Cerebellar cortex (tissue), 1 donor: ENCODE data around the gene SIPA1.

Experiments
- DNase-seq: peaks from one replicate; pipeline ENCODE4 v3.0.0-alpha.2; 2015; ENCODE audit warnings: low spot score

The SIPA1 gene

DNA sequence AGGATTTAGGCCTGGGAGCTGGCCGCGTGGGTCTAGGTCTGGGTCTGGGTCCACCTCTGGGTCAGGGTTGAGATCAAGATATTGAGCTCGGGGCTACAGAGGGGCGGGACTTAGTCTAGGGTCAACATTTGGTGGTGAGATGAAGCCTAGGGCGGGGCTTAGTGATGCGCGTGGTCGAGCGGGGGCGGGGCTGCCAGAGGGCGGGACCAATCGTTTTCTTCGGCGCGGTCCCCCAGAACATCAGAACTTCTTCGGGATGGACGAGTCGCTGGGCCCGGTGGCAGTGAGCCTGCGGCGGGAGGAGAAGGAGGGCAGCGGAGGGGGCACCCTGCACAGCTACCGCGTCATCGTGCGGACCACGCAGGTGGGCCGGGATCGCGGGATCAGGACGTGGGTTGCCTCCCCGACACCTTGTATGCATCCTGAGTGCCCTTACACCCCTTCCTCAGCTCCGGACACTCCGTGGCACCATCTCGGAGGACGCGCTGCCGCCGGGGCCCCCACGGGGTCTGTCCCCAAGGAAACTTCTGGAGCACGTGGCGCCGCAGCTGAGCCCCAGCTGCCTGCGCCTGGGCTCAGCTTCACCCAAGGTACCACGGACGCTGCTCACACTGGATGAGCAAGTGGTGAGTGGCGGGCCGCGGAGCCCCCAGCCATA lies 4.2 kb downstream of the SIPA1 start:
- no peak for DNase-seq

DNA sequence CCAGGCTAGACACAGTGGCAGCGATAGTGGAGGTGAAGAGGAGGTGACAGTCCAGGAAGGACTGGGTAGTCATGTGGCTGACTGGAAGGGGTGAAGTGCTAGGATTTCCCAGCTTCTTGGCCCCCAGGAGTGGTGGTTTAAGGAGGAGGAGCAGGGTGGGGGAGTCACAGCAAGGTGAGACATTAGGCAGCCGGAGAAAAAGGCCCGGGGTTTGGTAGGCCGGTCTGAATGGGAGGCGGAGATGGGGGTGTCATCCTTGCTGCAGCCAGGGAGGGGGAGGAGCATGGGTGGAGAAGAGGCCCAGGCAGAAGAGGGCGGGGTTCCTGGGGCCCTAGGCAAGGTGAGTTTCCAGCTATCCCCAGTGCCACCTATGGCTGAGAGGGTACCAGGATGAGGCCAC lies 6.1 kb downstream of the SIPA1 start:
- no peak for DNase-seq

DNA sequence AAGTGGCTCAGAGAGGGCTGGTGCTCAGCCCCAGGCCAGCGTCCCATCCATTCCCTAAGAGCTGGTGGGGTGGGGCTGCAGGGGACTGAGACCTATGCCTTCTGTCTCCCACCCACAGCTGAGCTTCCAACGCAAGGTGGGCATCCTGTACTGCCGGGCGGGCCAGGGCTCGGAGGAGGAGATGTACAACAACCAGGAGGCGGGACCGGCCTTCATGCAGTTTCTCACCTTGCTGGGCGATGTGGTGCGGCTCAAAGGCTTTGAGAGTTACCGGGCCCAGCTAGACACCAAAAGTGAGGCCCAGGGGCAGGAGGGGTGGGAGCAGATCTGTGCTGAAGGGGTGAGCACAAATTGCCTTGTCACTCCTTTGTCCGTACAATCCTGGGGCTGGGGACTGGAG lies 6.9 kb downstream of the SIPA1 start:
- no peak for DNase-seq

DNA sequence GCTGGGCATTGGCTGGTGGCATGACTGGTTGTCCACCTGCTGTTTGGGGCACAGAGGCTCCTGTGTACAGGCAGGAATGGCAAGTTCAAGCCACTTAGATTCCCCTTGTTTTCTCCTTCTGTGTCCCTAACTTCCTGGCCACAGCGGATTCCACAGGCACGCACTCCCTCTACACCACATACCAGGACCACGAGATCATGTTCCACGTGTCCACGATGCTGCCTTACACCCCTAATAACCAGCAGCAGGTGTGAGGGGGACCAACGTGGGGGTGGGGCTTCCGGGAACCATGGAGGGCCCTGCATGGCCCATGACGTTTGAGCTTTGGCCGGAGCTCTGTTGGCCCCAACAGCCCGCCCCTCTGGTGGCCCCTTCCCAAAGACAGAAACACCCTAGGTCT lies 7.8 kb downstream of the SIPA1 start:
- no peak for DNase-seq

DNA sequence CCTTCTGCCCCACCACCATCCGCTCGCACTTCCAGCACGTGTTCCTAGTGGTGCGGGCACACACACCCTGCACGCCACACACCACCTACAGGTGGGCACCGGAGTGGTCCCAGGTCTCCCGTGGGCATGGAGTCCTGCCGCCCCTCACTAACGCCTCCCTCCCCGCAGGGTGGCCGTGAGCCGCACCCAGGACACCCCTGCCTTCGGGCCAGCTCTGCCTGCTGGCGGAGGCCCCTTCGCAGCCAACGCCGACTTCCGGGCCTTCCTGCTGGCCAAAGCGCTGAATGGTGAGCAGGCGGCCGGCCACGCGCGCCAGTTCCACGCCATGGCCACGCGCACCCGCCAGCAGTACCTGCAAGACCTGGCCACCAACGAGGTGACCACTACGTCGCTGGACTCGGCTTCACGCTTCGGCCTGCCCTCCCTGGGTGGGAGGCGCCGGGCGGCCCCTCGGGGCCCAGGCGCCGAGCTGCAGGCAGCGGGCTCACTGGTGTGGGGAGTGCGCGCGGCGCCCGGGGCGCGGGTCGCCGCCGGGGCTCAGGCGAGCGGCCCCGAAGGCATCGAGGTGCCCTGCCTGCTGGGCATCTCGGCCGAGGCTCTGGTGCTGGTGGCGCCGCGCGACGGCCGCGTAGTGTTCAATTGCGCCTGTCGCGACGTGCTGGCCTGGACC lies 8.5 kb downstream of the SIPA1 start:
- no peak for DNase-seq

DNA sequence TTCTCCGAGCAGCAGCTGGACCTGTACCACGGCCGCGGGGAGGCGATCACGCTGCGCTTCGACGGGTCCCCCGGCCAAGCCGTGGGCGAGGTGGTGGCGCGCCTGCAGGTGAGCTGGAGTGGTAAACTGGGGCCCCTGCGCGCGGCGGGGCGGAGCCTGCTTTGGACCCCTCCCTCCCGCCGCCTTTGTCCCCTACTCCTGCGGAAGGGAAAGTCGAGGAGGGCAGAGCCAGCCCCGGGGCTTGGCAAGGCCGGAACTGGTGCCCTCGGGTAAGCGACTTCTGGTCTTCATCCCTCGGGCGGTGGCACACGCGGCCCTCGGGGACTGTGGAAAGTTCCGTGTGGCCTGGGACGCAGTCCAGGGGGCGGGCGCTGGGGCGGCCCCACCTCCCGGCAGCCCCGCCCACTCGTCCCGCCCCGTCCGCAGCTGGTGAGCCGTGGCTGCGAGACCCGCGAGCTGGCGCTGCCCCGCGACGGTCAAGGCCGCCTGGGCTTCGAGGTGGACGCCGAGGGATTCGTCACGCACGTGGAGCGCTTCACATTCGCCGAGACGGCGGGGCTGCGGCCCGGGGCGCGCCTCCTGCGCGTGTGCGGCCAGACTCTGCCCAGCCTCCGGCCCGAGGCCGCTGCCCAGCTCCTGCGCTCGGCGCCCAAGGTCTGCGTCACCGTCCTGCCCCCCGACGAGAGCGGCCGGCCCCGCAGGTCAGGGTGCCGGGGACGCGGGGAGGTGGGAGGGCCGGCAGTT lies 9.2 kb downstream of the SIPA1 start:
- DNase-seq, result no peak

DNA sequence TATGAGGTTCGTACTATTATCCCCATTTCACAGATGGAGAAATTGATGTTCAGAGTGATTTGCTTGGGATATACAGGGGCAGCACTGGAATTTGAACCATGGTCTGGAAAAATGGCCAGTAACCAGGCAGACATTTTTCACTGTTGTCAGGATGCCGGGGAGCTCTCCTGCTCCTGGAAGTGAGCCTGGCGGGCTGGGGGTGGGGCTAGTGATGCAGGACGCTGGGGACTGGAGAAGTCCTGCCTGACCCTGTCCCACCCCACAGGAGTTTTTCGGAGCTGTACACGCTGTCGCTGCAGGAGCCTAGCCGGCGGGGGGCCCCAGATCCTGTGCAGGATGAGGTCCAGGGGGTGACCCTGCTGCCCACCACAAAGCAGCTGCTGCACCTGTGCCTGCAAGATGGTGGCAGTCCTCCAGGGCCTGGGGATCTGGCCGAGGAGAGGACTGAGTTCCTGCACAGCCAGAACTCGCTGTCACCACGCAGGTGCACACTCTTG lies 11.1 kb downstream of the SIPA1 start:
- DNase-seq, result no peak

DNA sequence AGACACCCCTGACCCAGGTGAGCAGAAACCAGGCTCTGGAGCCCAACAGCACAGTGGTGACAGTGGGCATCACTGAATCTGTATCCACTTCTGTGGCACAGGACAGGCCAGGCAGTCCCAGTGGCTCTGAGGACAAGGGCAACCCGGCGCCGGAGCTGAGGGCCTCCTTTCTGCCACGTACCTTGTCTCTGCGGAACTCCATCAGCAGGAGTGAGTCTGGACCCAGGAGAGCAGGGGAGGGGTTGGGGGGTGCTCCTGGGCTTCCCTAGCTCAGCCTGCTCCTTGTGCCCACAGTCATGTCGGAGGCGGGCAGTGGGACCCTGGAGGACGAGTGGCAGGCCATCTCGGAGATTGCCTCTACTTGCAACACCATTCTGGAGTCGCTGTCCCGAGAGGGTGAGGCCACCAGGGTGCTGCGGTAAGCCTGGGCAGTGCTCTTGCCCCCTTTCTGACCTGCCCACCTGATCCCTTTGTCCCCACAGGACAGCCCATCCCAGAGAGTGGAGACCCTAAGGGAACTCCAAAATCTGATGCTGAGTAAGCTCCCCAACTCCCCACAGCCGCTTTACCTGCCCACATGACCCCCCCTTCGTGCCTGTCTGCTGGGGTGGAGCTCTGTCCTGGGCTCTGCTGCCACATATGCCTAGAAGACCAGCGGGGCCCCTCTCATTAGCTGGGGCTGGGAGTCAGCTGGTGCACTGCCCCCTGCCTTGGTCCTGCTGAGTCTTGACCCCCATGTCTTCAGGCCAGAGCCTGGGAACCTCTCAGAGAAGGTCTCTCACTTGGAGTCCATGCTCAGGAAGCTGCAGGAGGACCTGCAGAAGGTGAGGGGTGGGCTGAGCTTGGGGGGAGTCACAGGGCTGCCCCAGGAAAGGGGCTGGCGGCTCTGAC lies 12.0 kb downstream of the SIPA1 start:
- DNase-seq, result no peak

DNA sequence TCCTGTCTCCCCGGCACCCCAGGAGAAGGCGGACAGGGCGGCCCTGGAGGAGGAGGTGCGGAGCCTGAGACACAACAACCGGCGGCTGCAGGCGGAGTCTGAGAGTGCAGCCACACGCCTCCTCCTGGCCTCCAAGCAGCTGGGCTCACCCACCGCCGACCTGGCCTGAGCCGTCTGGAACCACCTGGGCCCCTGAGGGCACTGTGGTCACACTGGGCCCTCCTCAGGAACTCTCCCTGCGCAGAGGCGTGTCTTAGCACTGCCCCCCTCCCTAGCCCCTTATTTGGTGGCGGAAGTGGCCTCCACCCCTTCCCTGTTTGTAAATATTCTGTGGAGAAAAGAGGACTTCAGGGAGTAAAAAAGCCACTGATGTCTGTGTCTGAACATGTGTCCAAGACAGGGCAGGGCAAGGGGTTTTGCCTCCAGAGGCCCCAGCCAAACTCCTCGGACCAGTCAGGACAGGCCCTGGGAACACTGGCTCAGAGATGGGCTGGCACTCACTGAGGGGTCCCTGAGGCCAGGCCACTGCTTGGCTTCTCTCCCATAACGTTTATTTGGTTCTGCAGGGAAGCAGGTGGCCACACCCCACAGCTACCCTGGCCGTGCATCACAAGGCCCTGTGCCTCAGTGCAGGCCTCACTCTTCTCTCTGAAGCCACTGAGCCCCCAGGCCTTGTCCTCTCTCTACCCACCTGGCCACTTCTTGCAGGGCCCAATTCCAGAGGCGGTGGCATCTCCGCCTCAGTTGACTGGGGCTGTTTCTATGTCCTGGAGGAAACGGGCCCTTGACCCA lies 12.8 kb downstream of the SIPA1 start:
- no peak for DNase-seq

DNA sequence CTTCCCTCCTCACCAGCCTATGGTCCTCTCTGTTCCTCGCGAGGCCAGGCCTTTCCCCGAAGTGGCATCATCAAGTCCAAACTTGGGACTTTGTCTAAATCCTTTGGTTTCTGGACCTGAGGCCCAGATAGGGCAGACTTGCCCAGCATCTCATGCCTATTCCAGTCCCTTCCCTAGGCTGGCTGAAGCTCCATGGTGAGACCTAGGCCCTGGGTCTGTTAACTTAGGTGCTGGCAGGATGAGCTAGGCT lies 13.4 kb downstream of the SIPA1 start:
- no peak for DNase-seq

DNA sequence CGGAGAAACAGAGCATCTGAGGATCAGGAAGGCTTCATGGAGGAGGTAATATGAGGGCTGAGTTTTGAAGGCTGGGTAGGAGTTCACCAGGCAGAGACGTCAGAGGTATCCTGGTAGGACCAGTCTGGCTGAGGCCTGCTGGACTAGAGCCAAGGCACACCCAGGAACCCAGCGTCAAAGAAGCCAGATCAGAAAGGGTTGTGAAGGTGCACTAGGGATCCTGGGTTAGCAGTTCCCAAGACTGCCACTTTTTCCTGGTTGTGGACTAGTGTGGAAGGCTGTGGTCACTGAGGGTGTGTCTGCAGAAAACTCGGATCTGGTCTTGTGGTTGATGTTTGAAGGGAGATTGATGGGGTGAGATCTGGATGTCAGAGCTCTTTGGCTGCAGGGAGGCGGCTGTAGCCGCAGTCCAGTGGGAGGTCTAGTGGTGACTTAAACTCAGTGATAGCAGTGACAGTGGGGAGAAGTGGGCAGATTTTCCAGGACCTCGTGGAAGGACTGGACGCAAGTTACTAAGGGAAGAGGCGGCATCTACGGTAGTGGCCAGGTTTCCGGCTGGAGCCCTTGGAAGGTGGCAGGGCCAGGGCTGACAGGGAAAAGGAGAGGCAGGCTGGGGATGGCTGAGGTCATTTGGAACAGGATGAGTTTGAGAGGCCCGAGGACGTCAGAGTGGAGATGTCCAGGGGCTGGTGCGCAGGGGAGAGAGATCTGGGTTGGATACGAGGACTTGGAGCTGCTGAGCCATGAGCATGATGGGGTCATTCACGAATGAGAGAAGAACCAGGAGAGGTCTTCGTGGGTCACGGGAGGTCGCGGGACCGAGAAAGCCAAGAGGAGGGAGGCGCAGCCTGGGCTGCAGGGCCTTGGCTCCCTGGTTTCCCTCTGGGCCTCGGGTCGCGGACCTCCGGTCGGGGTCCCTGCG lies 13.9 kb downstream of the SIPA1 start:
- no peak for DNase-seq

DNA sequence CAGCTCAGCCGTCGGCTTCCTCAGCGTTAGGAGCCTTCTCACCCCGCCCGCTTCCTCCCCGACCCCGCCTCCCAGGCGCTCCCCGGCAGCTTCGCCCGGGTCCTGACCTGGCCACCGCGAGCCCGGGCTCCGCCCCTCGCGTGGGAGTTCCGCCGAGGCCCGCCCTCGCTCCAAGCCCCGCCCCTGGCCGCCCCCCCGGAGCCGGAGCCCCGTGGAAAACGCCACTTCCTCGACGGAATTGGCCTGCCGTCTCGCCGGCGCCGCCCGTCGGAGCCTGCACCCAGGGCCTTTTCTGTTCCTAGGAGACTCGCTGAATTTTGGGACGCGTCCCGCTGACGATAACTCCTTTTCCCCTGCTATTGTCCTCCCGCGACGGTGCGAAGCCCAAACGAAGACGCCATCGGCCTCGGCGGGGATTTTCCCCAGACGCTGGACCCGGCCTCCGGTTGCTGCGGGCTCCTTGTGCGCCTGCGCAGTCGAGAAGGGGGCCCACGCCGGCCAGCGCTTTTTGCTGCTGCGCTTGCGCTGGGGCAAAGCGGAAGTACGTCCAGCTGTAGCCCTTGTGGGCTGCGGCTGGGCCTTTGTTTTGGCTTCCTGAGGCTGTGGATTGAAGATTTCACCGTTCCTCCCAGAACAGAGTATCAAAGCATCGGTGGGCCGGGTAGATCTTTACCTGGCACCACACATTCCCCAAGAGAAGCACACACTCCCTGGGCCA lies 14.8 kb downstream of the SIPA1 start:
- peak; percentile 70 for DNase-seq

DNA sequence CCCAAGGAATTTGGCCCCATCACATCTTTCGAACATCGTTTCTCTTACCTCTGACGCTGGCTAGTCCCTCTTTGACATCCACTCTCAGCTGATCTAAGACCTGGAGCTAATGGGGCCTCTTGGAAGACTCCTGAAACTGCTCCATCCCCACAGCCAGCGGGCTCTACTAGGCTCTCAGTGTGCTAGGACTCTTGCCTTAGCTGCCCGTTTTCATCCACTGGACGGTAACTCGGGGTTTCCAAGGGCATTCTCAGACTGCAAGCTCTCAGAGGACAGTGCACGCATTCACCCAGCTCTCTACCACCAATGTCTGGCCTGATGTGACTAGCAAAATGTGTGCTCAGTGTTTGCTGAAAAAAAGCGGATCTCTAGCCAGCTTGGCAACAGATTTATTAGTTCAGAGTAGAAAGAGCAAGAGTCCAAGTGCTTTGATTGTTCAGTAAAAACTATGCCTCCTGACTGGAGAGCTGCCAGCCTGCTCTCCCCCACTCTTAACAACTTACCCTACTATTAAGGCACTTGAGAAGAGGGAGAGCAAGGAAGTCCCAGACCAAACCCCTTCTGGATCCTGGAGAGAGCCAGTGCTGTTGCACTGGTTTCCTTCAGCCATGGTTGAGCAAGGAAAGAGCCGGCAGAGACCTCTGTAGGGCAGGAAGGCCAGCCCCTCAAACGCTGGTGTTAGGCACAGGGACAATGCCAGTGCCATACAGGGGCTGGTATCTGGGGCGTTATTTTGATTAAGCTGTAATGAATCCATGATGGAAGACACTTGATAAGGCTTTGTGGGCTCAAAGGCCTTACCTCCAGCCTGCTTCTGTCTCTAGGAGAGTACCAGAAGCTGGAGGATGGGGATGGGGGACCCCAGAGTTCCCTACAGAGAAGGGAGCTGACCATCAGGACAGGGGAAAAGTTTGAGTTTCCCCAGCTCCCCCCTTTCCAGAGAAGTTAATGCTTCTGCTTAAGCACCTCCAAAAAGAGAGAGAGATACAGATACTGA lies 15.6 kb downstream of the SIPA1 start:
- no peak for DNase-seq

DNA sequence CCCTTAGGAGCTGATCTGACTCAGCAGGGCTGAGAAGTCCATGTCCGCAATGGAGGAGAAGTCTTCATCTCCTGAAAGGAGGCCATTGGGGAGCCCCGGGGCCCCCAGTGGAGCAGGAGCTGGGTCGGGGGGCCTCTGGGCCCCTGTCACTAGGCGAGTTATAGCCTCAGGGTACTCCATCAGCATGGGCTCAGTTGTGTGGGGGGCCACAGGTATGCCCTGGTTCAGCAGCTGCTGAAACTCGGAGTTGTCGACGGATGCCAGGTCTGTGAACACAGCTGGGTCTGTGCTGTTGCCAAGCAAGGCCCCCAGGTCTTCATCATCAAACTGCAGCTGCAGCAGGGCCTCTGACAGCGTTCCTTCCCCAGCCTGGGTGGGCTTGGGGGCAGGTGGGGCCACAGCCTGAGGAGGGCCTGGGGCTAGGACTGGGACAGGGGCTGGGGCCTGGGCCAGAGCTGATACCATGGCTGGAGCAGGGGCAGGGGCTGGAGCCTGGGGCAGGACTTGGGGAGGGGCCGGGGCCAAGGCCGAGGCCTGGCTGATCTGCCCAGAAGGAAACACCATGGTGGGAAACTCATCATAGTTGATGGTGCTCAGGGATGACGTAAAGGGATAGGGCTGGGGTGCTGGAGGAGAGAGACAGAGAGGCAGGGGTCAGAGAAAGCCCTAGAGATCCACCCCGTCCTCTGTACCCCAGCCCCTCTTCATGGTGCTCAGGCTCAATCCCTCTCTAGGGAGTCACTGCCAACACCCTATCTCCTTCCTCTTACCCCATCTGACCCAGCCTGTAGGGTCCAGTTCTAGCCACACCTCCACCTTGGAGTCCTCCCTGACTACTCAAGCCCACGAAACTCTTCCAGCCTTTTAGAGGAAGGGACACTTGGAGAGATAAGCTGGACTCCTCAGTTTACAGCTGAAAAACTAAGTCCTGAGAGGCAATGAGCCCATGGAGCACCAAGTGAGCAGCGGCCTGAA lies 16.8 kb downstream of the SIPA1 start:
- DNase-seq, result no peak

DNA sequence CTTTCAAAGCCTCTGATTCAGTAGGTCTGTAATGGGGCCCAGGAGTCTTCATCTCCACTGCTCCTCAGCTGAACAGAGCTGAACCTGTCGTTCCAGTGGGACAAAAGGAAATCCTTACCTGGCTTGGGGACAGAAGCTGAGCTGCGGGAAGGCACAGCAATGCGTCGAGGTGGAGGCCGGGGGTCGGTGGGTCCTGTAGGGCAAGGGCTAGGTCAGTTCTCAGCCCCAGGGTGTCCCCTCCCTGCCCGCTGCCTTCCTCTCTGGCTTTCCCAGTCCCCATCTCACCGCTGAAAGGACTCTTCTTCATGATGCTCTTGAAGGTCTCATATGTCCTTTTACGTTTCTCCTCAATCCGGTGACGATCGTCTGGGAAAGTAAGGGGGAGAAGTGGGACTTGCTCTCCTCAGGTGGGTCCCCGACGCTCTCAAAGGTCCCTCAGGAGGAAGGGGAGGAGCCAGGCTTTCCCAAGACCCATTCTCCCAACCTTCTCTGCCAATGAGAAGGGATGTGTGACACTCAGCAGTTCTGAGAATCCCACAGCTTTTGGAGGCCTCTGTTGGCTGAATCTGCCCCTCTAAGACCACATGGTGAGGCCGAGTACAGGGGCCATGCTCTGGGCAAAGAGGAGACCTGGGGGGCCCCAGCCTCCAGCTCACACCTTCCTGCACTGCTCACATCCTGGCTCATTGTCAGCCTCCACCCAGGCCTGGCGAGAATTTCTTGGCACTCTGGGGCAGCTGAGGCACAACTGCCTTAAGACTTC lies 17.9 kb downstream of the SIPA1 start:
- no peak for DNase-seq

DNA sequence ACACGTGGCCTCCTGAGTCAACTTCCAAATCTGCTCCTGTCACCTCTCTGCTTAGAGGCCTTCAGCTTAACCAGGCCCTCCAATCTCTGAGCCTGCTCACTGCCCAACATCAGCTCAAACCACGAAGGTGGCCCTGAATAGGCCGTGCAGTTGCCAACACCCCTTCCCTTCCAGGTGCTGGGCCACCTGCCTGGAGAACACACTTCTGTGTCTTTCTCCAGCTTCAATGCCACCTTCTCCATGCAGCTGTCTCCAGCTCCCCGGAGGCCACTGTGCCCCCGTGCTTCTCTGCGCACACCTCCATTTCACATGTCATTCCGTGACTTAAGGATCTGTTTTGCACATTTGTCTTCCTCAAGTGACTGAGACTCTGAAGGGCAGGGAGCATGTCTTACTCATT lies 19.5 kb downstream of the SIPA1 start:
- DNase-seq, result no peak
